Measurements from ENCODE around the gene USP15. TPM values are rescaled to one million over a fixed set of nuclear protein-coding genes. Genes with fewer than 3 reads are reported as not detected.
A peak's percentile ranks its signal among the peaks of the same experiment; 100 is the strongest.

The USP15 gene
- total and polyA plus RNA-seq, 2 of the 8 experiments (the other 6 are each of a cell fraction or from before 2014, with no cell fraction given), result 12.7 to 38.6 TPM

DNA sequence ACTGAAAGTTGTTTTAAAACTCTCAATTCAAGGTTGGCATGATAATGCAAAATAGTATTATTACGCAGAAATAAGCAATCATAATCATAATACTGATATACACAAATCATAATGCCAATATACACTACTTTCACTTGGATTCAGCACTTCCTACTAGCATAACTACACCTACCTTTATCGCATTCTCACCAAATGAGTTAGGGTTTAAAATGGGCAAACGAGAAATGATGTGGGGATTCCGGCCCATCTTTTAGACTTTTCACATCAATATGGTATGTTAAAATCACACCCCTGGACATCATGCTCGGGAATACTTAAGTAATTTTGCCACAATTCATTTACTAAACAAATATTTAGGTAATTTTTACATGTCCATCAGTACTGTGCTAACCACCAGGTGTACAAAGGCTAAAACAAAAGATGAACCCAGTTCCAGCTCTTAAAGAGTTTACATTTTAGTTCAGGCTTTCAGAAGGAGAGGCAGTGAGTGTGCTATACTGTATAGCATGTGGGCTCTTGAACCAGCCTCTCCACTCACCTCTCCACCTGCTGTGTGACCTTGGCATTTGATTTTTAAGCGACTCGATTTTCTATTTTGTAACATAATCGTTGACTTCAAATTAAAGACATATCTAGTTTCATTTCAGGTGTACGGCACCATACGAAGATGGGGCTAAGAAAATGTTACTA, 1.1 kb upstream of the USP15 start:
- no peak overlapping the region for H4K8ac ChIP-seq (ENCODE audit: extremely low read depth, insufficient read depth, low read length)
- no peaks in the 10 kb centered on the region for H3K4me1 ChIP-seq (replicated peaks in 1 of 4; ENCODE audit: control insufficient read depth in 3 of 4, insufficient read depth in 4 of 4, low read length in 3 of 4)
- no peak overlapping the region for H3K14ac ChIP-seq (ENCODE audit: insufficient read length)
- WGBS, 2 experiments (ENCODE audit: extremely low coverage in 1 of 2, insufficient coverage in 1 of 2, insufficient read length in 1 of 2, insufficient replicate concordance in 2 of 2, low coverage in 1 of 2, low lambda C conversion rate in 2 of 2, missing lambda C conversion rate in 1 of 2), result 66% methylated on average over 10 of the region's 10 CpGs; no CpG with 5 or more reads in 1 of the 2 experiments
- ChIA-PET POLR2A (ENCODE audit: partially characterized antibody) (interaction anchor here (0.7 to 1.4 kb wide), 3 partner anchors 8 to 90 kb away, joined by 4 to 9 read pairs (median 6); no protein-coding TSS in a partner anchor), CTCF (ENCODE audit: partially characterized antibody) (interaction anchor here (0.7 to 1.0 kb wide), 2 partner anchors 12 to 538 kb away, joined by 3 to 6 read pairs; no protein-coding TSS in a partner anchor)
- FAIRE-seq, result no peak
- H3K23ac ChIP-seq (ENCODE audit: insufficient read length), result no peak overlapping the region
- H4K91ac ChIP-seq (replicated peaks; ENCODE audit: insufficient read length, low read length), result no peak overlapping the region
- no peak overlapping the region for H3K4ac ChIP-seq (replicated peaks; ENCODE audit: insufficient read length, low read depth, low read length)
- peak overlapping the region; percentile 97 for H2AFZ ChIP-seq (ENCODE audit: low read length)
- H4K20me1 ChIP-seq (replicated peaks in 1 of 2; ENCODE audit: control insufficient read depth in 1 of 2, insufficient read depth in 2 of 2, low read length in 2 of 2), result no peaks in the 10 kb centered on the region
- H3K36me3 ChIP-seq (ENCODE audit: control insufficient read depth in 2 of 4, insufficient read depth in 4 of 4, low read length in 3 of 4), result no peaks in the 10 kb centered on the region
- DNase-seq (ENCODE audit: low read depth in 1 of 2, low spot score in 2 of 2), result no peak
- peak overlapping the region in 2 of 4 experiments; percentile 69 to 86; a peak in 2 of 7 replicates for H3K9ac ChIP-seq (replicated peaks in 1 of 4; ENCODE audit: extremely low read depth in 1 of 4, low read depth in 3 of 4, low read length in 3 of 4)
- H3K79me1 ChIP-seq (ENCODE audit: low read depth, low read length), result no peaks in the 10 kb centered on the region
- no peak overlapping the region for H2BK120ac ChIP-seq (replicated peaks; ENCODE audit: low read depth, low read length)
- no peaks in the 10 kb centered on the region for H3K9me3 ChIP-seq (ENCODE audit: insufficient read depth in 2 of 2, low read depth in 1 of 2, low read length in 1 of 2)
- no peak overlapping the region for H4K5ac ChIP-seq (ENCODE audit: insufficient read length, low read depth, low read length)
- H3K18ac ChIP-seq (ENCODE audit: extremely low read depth, low read length), result peak overlapping the region; percentile 51; the same call in 1 of the 2 replicates
- peaks cover 3% of the 10 kb centered on the region; the same call in 1 of the 2 replicates for H3K23me2 ChIP-seq (ENCODE audit: low read depth, low read length)
- peak overlapping the region; percentile 58 for H3K27ac ChIP-seq (ENCODE audit: low read depth, low read length)
- no peak overlapping the region for H2BK15ac ChIP-seq (ENCODE audit: low read length)
- H3K79me2 ChIP-seq (ENCODE audit: control insufficient read depth in 1 of 2, insufficient read depth in 2 of 2, low read length in 2 of 2), result peaks cover 3 to 37% of the 10 kb centered on the region in 2 experiments
- H2AK5ac ChIP-seq (ENCODE audit: low read depth, low read length), result no peak overlapping the region
- peak overlapping the region; percentile 69 to 93 (median 86) for H3K4me3 ChIP-seq (ENCODE audit: extremely low read depth in 1 of 4, insufficient read depth in 2 of 4, low read depth in 3 of 4, low read length in 4 of 4)
- H2BK5ac ChIP-seq (ENCODE audit: low read depth, low read length), result 0 out of 2 replicates have a peak overlapping the region, but pooled peaks have one; percentile 87
- H3K56ac ChIP-seq (replicated peaks; ENCODE audit: insufficient read length, low read depth, low read length), result no peak overlapping the region
- no peak overlapping the region for H2BK12ac ChIP-seq (ENCODE audit: low read depth, low read length)
- peak overlapping the region; percentile 85 to 90 for H3K4me2 ChIP-seq (ENCODE audit: insufficient read depth in 1 of 2, low read depth in 2 of 2, low read length in 2 of 2)
- no peak overlapping the region for H2BK20ac ChIP-seq (ENCODE audit: low read length)
- H3K27me3 ChIP-seq (replicated peaks in 1 of 4; ENCODE audit: control insufficient read depth in 3 of 4, extremely low read depth in 1 of 4, insufficient read depth in 3 of 4, low read length in 3 of 4), result no peaks in the 10 kb centered on the region
- TF ChIP-seq KDM5A (IDR thresholded peaks at IDR 0.05; ENCODE audit: low read length) (no peak), CBX5 (IDR thresholded peaks at IDR 0.05; ENCODE audit: low read depth, low read length) (no peak), SIX5 (IDR thresholded peaks at IDR 0.05; ENCODE audit: low read depth, low read length) (no peak), ASH2L (IDR thresholded peaks at IDR 0.05; ENCODE audit: low read length) (no peak), SP4 (IDR thresholded peaks at IDR 0.05; ENCODE audit: low read length) (no peak), POU5F1 (IDR thresholded peaks at IDR 0.05; ENCODE audit: low read depth, low read length) (no peak), GTF2F1 (IDR thresholded peaks at IDR 0.05; ENCODE audit: borderline replicate concordance, low read depth, low read length) (no peak), MAFK (IDR thresholded peaks at IDR 0.05; ENCODE audit: low read depth, low read length) (no peak), POLR2A (IDR thresholded peaks at IDR 0.05; ENCODE audit: control extremely low read depth in 1 of 2, low read depth in 2 of 2, low read length in 2 of 2) (no peak), EP300 (IDR thresholded peaks at IDR 0.05; ENCODE audit: borderline replicate concordance in 1 of 2, low read depth in 2 of 2, low read length in 2 of 2) (no peak), KDM4A (IDR thresholded peaks at IDR 0.05; ENCODE audit: low read depth, low read length, severe bottlenecking) (no peak), NANOG (IDR thresholded peaks at IDR 0.05; ENCODE audit: insufficient read depth, low read depth, low read length, poor library complexity, severe bottlenecking) (no peak), TCF12 (IDR thresholded peaks at IDR 0.05; ENCODE audit: low read depth, low read length) (no peak), SP2 (IDR thresholded peaks at IDR 0.05; ENCODE audit: low read length) (no peak)

Data from H1 (cell line).